ENCODE data around the gene ARFGAP3.

Gene ARFGAP3

GRCh38 chr22:42770941-42771647 is 86.0 kb downstream of the ARFGAP3 start:
- Histone ChIP-seq H4K20me1 (ENCODE audit: control insufficient read depth, insufficient read depth, low read depth, low read length) (no peaks in the 10 kb centered on the region), H3K27ac (ENCODE audit: low read depth, low read length) (peak overlapping the region; percentile 56), H3K79me2 (ENCODE audit: control insufficient read depth, low read length) (no peaks in the 10 kb centered on the region), H3K9me3 (ENCODE audit: control insufficient read depth, insufficient read depth, low read length) (no peaks in the 10 kb centered on the region), H3K4me2 (ENCODE audit: low read length) (peak overlapping the region; percentile 78), H3K27me3 (ENCODE audit: control insufficient read depth, low read length) (no peaks in the 10 kb centered on the region), H3K9me2 (replicated peaks; ENCODE audit: control insufficient read depth, low read length) (no peaks in the 10 kb centered on the region), H3K4me1 (ENCODE audit: control insufficient read depth, low read length) (peaks cover 53% of the 10 kb centered on the region), H3K4me3 (ENCODE audit: low read length) (peak overlapping the region; percentile 65), H3F3A (ENCODE audit: control insufficient read depth, insufficient read depth) (peaks cover 12% of the 10 kb centered on the region), H3K36me3 (ENCODE audit: control insufficient read depth, low read length) (no peaks in the 10 kb centered on the region)
- TF ChIP-seq CTCF (IDR thresholded peaks at IDR 0.05; ENCODE audit: low read depth, low read length, poor library complexity, severe bottlenecking) (no peak), EZH2phosphoT487 (IDR thresholded peaks at IDR 0.05; ENCODE audit: borderline replicate concordance, low read length) (no peak)

GRCh38 chr22:42770448-42770726 is 86.7 kb downstream of the ARFGAP3 start:
- Histone ChIP-seq H3K36me3 (ENCODE audit: control insufficient read depth, low read length) (no peaks in the 10 kb centered on the region), H3F3A (ENCODE audit: control insufficient read depth, insufficient read depth) (peaks cover 12% of the 10 kb centered on the region), H4K20me1 (ENCODE audit: control insufficient read depth, insufficient read depth, low read depth, low read length) (no peaks in the 10 kb centered on the region), H3K27ac (ENCODE audit: low read depth, low read length) (peak overlapping the region; percentile 56), H3K79me2 (ENCODE audit: control insufficient read depth, low read length) (no peaks in the 10 kb centered on the region), H3K4me1 (ENCODE audit: control insufficient read depth, low read length) (peaks cover 59% of the 10 kb centered on the region), H3K27me3 (ENCODE audit: control insufficient read depth, low read length) (no peaks in the 10 kb centered on the region), H3K4me2 (ENCODE audit: low read length) (peak overlapping the region; percentile 78), H3K9me2 (replicated peaks; ENCODE audit: control insufficient read depth, low read length) (no peaks in the 10 kb centered on the region), H3K9me3 (ENCODE audit: control insufficient read depth, insufficient read depth, low read length) (no peaks in the 10 kb centered on the region), H3K4me3 (ENCODE audit: low read length) (peak overlapping the region; percentile 65)
- TF ChIP-seq CTCF (IDR thresholded peaks at IDR 0.05; ENCODE audit: low read depth, low read length, poor library complexity, severe bottlenecking), result no peak
- TF ChIP-seq EZH2phosphoT487 (IDR thresholded peaks at IDR 0.05; ENCODE audit: borderline replicate concordance, low read length), result no peak

- Histone ChIP-seq H3K27me3 (ENCODE audit: control insufficient read depth, low read length) (no peaks in the 10 kb centered on the region), H3K4me2 (ENCODE audit: low read length) (peak overlapping the region; percentile 78), H3K9me2 (replicated peaks; ENCODE audit: control insufficient read depth, low read length) (no peaks in the 10 kb centered on the region), H3K79me2 (ENCODE audit: control insufficient read depth, low read length) (no peaks in the 10 kb centered on the region), H3K36me3 (ENCODE audit: control insufficient read depth, low read length) (no peaks in the 10 kb centered on the region), H3K4me1 (ENCODE audit: control insufficient read depth, low read length) (peaks cover 65% of the 10 kb centered on the region), H4K20me1 (ENCODE audit: control insufficient read depth, insufficient read depth, low read depth, low read length) (no peaks in the 10 kb centered on the region), H3F3A (ENCODE audit: control insufficient read depth, insufficient read depth) (peaks cover 12% of the 10 kb centered on the region), H3K4me3 (ENCODE audit: low read length) (peak overlapping the region; percentile 65), H3K27ac (ENCODE audit: low read depth, low read length) (peak overlapping the region; percentile 56), H3K9me3 (ENCODE audit: control insufficient read depth, insufficient read depth, low read length) (no peaks in the 10 kb centered on the region)
- TF ChIP-seq EZH2phosphoT487 (IDR thresholded peaks at IDR 0.05; ENCODE audit: borderline replicate concordance, low read length) (no peak), CTCF (IDR thresholded peaks at IDR 0.05; ENCODE audit: low read depth, low read length, poor library complexity, severe bottlenecking) (no peak)
Observed at GRCh38 chr22:42769574-42770447, 87.3 kb downstream of the ARFGAP3 start.
